Activated CD4-positive, alpha-beta T cell treated with anti-CD3 and anti-CD28 coated beads for 48 hours (primary cell): Measurements from ENCODE around the gene TDRD7.
"Not testable (repeated sequence)": the region's sequence is repeated elsewhere in the genome, so short reads cannot be mapped to it uniquely, and the experiment has no call there.

ENCODE experiments used
- DNase-seq: peaks from one replicate; pipeline ENCODE4 v3.0.0-alpha.2; 2020

The TDRD7 gene

GRCh38 chr9:97430316-97431043, 18.6 kb downstream of the TDRD7 start:
- no peak for DNase-seq

- DNase-seq, result no peak
Observed at GRCh38 chr9:97431044-97431441, 19.1 kb downstream of the TDRD7 start.

DNA sequence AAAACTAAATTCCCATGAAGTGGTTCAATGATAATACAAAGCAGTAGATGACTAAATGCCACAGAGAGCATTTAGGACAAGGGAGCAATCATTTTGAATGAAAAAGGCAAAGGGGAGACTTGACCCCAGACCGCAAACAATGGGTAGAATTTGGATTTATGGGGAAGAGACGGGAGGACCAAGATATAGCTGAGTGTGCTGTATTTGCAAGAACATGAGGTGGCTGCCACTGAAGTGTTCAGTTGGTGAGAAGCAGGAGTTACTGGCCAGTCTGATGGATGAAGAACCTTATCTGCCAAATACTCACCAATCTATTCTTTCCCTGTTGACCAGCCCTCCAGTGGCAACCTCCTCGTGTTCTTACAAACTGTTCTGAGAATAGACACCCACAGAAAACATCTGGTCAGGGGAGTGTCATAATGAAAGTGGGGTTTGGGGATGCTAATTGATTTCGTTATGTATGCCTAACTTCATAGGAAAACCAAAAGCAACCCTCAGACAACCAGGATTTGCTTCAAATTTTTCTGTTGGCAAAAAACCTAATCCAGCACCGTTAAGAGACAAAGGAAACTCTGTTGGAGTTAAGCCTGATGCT, 19.8 kb downstream of the TDRD7 start:
- DNase-seq, result no peak

GRCh38 chr9:97437051-97437600, 25.2 kb downstream of the TDRD7 start:
- no peak for DNase-seq

GRCh38 chr9:97438257-97438656, 26.4 kb downstream of the TDRD7 start:
- no peak for DNase-seq

GRCh38 chr9:97438666-97439065, 26.8 kb downstream of the TDRD7 start:
- no peak for DNase-seq

DNA sequence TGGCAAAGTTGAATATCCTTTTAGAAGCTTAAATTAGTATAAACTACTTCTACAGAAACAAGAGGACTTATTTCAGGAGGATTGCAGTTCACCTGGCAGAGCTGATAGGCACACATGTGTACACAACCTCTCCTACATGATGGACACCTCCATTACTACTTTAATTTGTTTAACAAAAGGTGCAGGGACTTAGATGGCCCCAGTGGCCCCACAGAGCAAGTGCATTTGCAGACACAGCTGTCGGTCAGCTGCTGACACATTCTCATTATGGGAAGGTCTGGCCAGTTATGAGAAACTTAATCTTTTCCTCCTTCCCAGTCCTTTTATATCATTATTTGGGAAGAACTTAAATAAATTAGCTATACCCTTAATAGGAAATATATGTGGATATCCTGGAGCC, 28.3 kb downstream of the TDRD7 start:
- DNase-seq, result no peak

DNA sequence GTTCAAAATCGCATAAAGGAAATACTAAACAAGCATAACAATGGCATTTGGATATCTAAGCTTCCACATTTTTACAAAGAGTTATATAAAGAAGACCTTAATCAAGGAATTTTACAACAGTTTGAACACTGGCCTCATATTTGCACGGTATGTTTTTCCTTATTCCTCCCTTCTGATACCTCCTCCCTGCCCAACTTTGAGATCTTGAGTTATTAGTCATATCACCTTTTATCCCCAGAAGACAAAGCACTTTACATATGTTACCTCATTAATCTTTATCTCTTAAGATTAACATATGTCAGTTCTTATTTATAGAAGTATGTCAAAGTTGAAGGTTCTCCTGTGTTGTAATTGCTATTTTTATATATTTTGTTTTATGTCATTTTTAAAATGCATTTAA, 29.8 kb downstream of the TDRD7 start:
- DNase-seq, result no peak

DNA sequence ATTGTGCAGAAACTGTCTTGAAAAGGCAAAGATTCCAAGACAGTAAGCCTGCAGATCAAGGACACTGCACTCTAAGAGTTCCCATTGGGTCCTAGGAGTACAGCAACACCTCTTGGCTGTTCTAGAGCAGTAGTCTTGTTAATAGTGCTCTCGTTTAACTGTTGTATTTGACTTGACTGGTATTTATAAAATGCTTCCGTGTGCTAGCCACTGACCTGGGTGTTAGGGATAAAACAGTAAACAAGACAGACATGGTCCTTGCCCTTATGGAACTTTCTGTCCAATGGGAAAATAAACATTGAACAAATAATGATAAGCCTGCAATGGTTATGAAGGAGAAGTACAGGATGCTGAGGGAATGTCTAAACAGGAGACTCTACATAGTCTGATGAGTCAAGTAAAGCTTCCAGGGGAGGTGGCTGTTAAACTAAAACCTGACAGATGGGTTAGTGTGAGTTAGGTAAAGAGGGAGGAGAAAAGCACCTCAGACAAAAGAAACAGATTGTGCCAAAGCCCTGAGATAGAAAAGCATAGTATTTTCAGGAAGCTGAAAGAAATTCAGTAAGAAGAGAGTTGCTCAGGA, 33.3 kb downstream of the TDRD7 start:
- no peak for DNase-seq

GRCh38 chr9:97447001-97447400, 35.1 kb downstream of the TDRD7 start:
- DNase-seq, result no peak

GRCh38 chr9:97453573-97453972, 41.7 kb downstream of the TDRD7 start:
- DNase-seq, result not testable (repeated sequence)

DNA sequence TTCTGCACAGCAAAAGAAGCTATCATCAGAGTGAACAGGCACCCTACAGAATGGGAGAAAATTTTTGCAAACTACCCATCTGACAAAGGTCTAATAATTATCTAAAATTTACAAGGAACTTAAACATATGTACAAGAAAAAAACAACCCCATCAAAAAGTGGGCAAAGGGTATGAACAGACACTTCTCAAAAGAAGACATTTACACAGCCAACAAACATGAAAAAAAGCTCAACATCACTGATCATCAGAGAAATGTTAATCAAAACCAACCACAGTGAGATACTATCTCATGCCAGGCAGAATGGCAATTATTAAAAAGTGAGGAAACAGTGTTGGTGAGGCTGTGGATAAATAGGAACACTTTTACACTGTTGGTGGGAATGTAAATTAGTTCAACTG, 44.9 kb downstream of the TDRD7 start:
- not testable (repeated sequence) for DNase-seq

DNA sequence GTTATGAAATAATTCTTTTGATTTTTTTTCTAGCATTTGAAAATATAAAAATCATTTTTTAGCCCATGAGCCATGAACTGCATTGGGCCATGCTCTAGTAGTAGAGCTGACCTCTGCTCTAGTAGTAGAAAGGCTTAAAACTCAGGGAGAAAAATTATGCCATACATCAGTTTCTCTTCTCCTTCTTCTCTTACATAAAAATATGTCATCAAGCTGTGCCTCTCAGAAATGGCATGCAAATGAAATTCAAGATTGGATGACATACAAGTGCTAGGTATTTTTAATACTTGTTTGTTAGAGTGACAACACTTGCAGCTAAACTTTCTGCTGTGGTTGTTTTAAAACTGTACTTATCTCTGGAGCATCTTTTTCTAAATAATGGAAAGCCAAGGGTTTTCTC, 47.4 kb downstream of the TDRD7 start:
- DNase-seq, result no peak

- DNase-seq, result no peak
Observed at GRCh38 chr9:97462159-97462558, 50.3 kb downstream of the TDRD7 start.

DNA sequence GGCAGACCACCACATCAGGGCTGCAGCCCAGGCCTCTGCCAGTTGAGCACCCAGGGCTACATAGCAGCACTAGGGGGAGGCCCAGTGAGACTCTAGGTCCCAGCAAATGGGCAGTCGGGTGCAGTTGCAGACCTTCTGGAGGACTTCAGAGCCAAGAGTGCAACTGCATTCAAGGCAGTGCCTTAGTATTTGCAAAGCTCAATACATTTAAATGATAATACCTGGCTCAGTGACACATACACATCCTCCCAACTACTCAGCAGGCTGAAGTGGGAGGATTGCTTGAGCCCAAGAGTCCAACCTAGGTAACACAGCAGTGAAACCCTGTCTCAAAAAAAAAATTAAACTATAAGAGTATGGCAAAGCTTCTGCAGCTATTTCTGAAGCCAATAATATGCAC, 51.0 kb downstream of the TDRD7 start:
- no peak for DNase-seq

DNA sequence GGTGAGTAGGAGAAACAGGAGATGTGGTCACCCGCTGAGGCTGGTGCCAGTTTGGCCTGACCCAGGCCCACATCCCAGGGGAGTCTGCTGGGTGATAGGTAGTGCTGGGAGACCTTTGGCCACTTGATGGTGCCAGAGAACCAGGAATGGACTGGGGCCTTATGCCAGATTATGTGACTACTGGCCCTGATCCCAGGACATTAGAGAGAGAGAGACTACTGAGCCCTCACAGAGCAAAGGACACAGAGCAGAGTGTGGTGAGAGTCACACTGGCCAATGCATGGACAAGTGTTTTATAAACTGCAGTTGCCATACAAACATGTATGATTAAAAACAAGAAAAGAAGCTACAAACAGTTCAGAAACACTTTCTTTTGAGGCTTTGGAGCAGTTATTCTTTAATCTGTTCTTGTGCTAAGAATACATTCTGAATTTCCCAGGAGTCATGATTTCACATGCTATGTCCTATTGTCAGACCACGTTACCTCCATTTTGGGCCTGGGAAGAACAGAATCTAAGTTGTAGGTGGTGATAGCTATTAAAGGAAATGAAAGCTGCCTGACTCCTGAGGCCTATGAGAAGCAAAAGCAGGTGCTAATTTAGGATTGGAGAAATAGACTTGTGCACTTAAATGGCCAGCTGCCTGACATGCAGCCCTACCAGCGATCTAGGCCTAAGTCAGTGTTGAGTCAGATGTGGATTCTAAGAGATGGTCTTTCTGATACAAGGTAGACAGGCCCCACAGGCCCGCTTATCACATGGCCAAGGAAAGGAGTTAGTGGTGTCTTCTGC, 57.0 kb downstream of the TDRD7 start:
- DNase-seq, result peak; percentile 55

- no peak for DNase-seq
Observed at GRCh38 chr9:97470076-97470475, 58.2 kb downstream of the TDRD7 start.

- no peak for DNase-seq
Observed at GRCh38 chr9:97473717-97474116, 61.8 kb downstream of the TDRD7 start.

GRCh38 chr9:97474372-97474925, 62.6 kb downstream of the TDRD7 start:
- DNase-seq, result no peak

- no peak for DNase-seq
Observed at GRCh38 chr9:97475059-97475458, 63.2 kb downstream of the TDRD7 start.

DNA sequence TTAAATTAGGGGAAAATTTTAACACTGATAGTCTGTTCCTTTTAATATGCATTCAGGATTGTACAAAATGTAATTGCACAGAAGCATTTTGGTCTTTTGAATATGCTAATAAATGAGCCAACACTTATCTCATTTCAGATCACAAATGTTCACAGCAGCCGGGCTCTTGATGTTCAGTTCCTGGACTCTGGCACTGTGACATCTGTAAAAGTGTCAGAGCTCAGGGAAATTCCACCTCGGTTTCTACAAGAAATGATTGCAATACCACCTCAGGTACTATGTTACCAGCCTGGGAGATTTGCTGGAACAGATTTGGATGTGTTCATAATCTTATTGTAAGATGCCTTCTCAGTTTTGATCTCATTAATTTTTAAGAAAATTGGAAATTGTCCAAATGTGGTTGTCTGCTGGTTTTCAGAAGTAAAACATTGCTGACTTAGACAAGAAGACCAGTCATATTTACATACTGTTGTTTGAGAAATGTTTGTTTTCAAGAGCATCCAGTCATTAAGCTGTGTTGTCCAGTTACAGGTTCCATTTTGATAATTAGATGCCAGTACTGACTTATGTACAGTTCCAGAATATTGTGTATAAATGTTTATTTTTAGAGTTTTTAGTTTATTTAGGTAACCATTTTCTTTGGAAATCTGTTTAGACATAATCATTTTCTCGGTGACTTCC, 66.5 kb downstream of the TDRD7 start:
- no peak for DNase-seq

GRCh38 chr9:97479496-97480159, 67.7 kb downstream of the TDRD7 start:
- no peak for DNase-seq
